HepG2 (cell line): ENCODE results near the gene COL9A3. TPM values are rescaled to one million over a fixed set of nuclear protein-coding genes. Genes with fewer than 3 reads are reported as not detected.

ENCODE experiments used
- CAMTA2 ChIP-seq: sonication (generic); formaldehyde crosslinking; IDR thresholded peaks from 2 replicates; pipeline ENCODE4 v1.4.0; 2020; ENCODE audit warnings: mild to moderate bottlenecking, missing genetic modification reagents, borderline replicate concordance
- CBX1 ChIP-seq: IDR thresholded peaks from one replicate; pipeline ENCODE4 v1.6.1; 2016; ENCODE audit warnings: antibody characterized with exemption, low read depth
- CCAR2 ChIP-seq: fragments of 200-400 bp; formaldehyde crosslinking; optimal IDR thresholded peaks from 2 replicates; pipeline ENCODE3; 2018; ENCODE audit warnings: low read depth, mild to moderate bottlenecking, low read length, moderate library complexity
- CHD2 ChIP-seq: IDR thresholded peaks from 2 replicates; pipeline ENCODE4 v1.6.1; 2011; ENCODE audit warnings: low read depth, low read length, improper control_type of control experiment
- ETV6 ChIP-seq: sonication (generic); formaldehyde crosslinking; conservative IDR thresholded peaks from 2 replicates; pipeline ENCODE4 v1.4.0; 2020; ENCODE audit warnings: missing genetic modification reagents
- SIX4 ChIP-seq: sonication (generic); formaldehyde crosslinking; IDR thresholded peaks from 2 replicates; pipeline ENCODE4 v1.4.0; 2020; ENCODE audit warnings: missing genetic modification reagents
- TRAFD1 ChIP-seq: sonication (generic); formaldehyde crosslinking; IDR thresholded peaks from 2 replicates; pipeline ENCODE4 v1.5.1; 2020; ENCODE audit warnings: missing genetic modification reagents, mild to moderate bottlenecking, borderline replicate concordance
- YEATS2 ChIP-seq: sonication (generic); formaldehyde crosslinking; IDR thresholded peaks from 2 replicates; pipeline ENCODE4 v1.4.0; 2020; ENCODE audit warnings: missing genetic modification reagents, borderline replicate concordance
- ZNF10 ChIP-seq: sonication (generic); formaldehyde crosslinking; IDR thresholded peaks from 2 replicates; pipeline ENCODE4 v1.4.0; 2020; ENCODE audit warnings: mild to moderate bottlenecking, low read depth, missing genetic modification reagents, borderline replicate concordance
- ZNF350 ChIP-seq: sonication (generic); formaldehyde crosslinking; IDR thresholded peaks from 2 replicates; pipeline ENCODE4 v1.4.0; 2020; ENCODE audit warnings: mild to moderate bottlenecking, low read depth, missing genetic modification reagents, borderline replicate concordance
- ZNF44 ChIP-seq: sonication (generic); formaldehyde crosslinking; IDR thresholded peaks from 2 replicates; pipeline ENCODE4 v1.5.1; 2020; ENCODE audit warnings: mild to moderate bottlenecking, missing genetic modification reagents
- polyA plus RNA-seq, 8 experiments: library from polyadenylated mRNA; depleted of rRNA in 3 of 8; stranded (reverse) in 7 of 8; unstranded in 1 of 8; fragments of >200 nt; fragmentation: Illumina TruSeq in 4 of 8; extraction: Trizol in 4 of 8; gene quantifications; 2 replicates each; pipeline versions ENCODE4 v1.2.1 to v1.2.3, GENCODE V29; 2011 to 2016; ENCODE audit warnings: low read depth in 4 of 8, missing spikeins in 1 of 8, mixed read lengths in 1 of 8; ENCODE audit not compliant: insufficient read depth in 1 of 8
- total RNA-seq, 5 experiments: library from RNA; depleted of rRNA; stranded (reverse); fragments of >200 nt; fragmentation: Illumina TruSeq; extraction: Trizol; gene quantifications; 2 replicates each; pipeline ENCODE4 v1.2.3, GENCODE V29; 2016; ENCODE audit warnings: low read depth in 1 of 5
- TF ChIP-seq, protein P1 (sequence below): sonication (generic); formaldehyde crosslinking; IDR thresholded peaks from 2 replicates; pipeline ENCODE4 v1.4.0; 2020; ENCODE audit warnings: mild to moderate bottlenecking, missing genetic modification reagents
- TF ChIP-seq, protein P2 (sequence below): sonication (generic); formaldehyde crosslinking; IDR thresholded peaks from 2 replicates; pipeline ENCODE4 v1.4.0; 2020; ENCODE audit warnings: missing genetic modification reagents
- TF ChIP-seq, protein P3 (sequence below): sonication (generic); formaldehyde crosslinking; conservative IDR thresholded peaks from 2 replicates; pipeline ENCODE4 v1.4.0; 2020; ENCODE audit warnings: mild to moderate bottlenecking, missing genetic modification reagents, moderate library complexity
- TF ChIP-seq, protein P4 (sequence below): sonication (generic); formaldehyde crosslinking; IDR thresholded peaks from 2 replicates; pipeline ENCODE4 v1.4.0; 2020; ENCODE audit warnings: missing genetic modification reagents

COL9A3 gene
- total and polyA plus RNA-seq, 2 of the 13 experiments (the other 11 are each of a cell fraction or from before 2014, with no cell fraction given), result 155 to 204 TPM

DNA sequence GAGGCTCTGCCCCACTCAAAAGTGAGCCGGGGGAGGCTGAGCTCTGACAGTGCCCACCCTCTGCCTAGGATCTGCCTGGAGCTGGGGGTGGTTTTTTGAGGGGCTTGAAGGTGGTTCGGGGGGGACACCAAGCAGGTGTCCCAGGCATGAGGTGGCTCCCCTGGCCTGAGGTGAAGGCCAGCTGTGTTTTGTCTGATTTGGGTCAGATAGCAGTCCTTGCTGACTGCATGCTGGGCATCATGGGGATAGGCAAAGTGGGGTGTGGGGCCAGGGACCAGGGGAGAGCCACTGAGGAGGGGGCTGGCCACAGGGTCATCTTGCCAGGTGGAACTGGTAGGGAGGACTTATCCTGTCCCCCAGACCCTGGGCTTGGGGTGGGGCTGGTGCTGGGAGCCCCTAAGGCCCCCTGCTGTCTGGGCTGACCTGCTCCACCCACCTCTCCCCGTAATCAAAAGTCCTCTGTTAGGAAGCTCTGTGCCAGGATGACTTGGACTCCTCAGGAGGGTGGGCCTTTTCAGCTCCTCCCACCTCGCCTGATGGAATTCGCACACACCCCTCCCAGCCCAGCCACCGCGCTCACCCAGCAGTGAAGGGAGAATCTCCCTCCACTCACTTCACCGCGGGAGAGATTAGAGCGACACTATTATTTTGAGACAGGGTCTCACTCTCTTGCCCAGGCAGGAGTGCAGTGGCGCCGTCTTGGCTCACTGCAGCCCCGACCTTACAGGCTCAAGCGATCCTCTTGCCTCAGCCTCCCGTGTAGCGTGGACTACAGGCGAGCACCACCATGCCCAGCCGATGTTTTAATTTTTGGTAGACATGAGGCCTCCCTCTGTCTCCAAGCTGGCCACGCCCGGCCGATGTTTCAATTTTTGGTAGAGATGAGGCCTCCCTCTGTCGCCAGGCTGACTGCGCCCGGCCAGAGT is 1.5 kb upstream of the COL9A3 start (continued):
- TF ChIP-seq ZNF350 (CRISPR knock-in tag) (peak; percentile 13; the same call in 1 of the 2 replicates), TRAFD1 (no peak), CBX1 (peak; percentile 75), CHD2 (no peak), SIX4 (CRISPR knock-in tag) (no peak), ZNF10 (no peak), ETV6 (CRISPR knock-in tag) (no peak), CCAR2 (peak; percentile 62), ZNF44 (no peak), CAMTA2 (no peak), YEATS2 (CRISPR knock-in tag) (no peak)
- TF ChIP-seq, protein P1, sequence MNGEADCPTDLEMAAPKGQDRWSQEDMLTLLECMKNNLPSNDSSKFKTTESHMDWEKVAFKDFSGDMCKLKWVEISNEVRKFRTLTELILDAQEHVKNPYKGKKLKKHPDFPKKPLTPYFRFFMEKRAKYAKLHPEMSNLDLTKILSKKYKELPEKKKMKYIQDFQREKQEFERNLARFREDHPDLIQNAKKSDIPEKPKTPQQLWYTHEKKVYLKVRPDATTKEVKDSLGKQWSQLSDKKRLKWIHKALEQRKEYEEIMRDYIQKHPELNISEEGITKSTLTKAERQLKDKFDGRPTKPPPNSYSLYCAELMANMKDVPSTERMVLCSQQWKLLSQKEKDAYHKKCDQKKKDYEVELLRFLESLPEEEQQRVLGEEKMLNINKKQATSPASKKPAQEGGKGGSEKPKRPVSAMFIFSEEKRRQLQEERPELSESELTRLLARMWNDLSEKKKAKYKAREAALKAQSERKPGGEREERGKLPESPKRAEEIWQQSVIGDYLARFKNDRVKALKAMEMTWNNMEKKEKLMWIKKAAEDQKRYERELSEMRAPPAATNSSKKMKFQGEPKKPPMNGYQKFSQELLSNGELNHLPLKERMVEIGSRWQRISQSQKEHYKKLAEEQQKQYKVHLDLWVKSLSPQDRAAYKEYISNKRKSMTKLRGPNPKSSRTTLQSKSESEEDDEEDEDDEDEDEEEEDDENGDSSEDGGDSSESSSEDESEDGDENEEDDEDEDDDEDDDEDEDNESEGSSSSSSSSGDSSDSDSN, result peak; percentile 31; the same call in 1 of the 2 replicates
- TF ChIP-seq, protein P2, sequence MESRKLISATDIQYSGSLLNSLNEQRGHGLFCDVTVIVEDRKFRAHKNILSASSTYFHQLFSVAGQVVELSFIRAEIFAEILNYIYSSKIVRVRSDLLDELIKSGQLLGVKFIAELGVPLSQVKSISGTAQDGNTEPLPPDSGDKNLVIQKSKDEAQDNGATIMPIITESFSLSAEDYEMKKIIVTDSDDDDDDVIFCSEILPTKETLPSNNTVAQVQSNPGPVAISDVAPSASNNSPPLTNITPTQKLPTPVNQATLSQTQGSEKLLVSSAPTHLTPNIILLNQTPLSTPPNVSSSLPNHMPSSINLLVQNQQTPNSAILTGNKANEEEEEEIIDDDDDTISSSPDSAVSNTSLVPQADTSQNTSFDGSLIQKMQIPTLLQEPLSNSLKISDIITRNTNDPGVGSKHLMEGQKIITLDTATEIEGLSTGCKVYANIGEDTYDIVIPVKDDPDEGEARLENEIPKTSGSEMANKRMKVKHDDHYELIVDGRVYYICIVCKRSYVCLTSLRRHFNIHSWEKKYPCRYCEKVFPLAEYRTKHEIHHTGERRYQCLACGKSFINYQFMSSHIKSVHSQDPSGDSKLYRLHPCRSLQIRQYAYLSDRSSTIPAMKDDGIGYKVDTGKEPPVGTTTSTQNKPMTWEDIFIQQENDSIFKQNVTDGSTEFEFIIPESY (CRISPR knock-in tag), result no peak
- TF ChIP-seq, protein P3, sequence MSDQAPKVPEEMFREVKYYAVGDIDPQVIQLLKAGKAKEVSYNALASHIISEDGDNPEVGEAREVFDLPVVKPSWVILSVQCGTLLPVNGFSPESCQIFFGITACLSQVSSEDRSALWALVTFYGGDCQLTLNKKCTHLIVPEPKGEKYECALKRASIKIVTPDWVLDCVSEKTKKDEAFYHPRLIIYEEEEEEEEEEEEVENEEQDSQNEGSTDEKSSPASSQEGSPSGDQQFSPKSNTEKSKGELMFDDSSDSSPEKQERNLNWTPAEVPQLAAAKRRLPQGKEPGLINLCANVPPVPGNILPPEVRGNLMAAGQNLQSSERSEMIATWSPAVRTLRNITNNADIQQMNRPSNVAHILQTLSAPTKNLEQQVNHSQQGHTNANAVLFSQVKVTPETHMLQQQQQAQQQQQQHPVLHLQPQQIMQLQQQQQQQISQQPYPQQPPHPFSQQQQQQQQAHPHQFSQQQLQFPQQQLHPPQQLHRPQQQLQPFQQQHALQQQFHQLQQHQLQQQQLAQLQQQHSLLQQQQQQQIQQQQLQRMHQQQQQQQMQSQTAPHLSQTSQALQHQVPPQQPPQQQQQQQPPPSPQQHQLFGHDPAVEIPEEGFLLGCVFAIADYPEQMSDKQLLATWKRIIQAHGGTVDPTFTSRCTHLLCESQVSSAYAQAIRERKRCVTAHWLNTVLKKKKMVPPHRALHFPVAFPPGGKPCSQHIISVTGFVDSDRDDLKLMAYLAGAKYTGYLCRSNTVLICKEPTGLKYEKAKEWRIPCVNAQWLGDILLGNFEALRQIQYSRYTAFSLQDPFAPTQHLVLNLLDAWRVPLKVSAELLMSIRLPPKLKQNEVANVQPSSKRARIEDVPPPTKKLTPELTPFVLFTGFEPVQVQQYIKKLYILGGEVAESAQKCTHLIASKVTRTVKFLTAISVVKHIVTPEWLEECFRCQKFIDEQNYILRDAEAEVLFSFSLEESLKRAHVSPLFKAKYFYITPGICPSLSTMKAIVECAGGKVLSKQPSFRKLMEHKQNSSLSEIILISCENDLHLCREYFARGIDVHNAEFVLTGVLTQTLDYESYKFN (CRISPR knock-in tag), result peak; percentile 30; the same call in 1 of the 2 replicates
- TF ChIP-seq, protein P4, sequence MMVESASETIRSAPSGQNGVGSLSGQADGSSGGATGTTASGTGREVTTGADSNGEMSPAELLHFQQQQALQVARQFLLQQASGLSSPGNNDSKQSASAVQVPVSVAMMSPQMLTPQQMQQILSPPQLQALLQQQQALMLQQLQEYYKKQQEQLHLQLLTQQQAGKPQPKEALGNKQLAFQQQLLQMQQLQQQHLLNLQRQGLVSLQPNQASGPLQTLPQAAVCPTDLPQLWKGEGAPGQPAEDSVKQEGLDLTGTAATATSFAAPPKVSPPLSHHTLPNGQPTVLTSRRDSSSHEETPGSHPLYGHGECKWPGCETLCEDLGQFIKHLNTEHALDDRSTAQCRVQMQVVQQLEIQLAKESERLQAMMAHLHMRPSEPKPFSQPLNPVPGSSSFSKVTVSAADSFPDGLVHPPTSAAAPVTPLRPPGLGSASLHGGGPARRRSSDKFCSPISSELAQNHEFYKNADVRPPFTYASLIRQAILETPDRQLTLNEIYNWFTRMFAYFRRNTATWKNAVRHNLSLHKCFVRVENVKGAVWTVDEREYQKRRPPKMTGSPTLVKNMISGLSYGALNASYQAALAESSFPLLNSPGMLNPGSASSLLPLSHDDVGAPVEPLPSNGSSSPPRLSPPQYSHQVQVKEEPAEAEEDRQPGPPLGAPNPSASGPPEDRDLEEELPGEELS (CRISPR knock-in tag), result peak; percentile 51; the same call in 1 of the 2 replicates
